PC-9 (cell line): Measurements from ENCODE around the gene ZNF583.

ENCODE experiments used
- EZH2 ChIP-seq: fragments of 200-600 bp; sonication (generic); IDR thresholded peaks from 2 replicates; pipeline ENCODE4 v1.8.0; 2017; ENCODE audit warnings: antibody characterized with exemption, low read depth
- TF ChIP-seq, protein P1 (sequence below): fragments of 200-600 bp; sonication (generic); conservative IDR thresholded peaks from 2 replicates; pipeline ENCODE4 v1.6.1; 2017; ENCODE audit warnings: mixed run types, antibody characterized with exemption, mild to moderate bottlenecking, moderate library complexity

GRCh38 chr19:56369886-56370676, 34.1 kb upstream of the ZNF583 start:
- TF ChIP-seq, protein P1, sequence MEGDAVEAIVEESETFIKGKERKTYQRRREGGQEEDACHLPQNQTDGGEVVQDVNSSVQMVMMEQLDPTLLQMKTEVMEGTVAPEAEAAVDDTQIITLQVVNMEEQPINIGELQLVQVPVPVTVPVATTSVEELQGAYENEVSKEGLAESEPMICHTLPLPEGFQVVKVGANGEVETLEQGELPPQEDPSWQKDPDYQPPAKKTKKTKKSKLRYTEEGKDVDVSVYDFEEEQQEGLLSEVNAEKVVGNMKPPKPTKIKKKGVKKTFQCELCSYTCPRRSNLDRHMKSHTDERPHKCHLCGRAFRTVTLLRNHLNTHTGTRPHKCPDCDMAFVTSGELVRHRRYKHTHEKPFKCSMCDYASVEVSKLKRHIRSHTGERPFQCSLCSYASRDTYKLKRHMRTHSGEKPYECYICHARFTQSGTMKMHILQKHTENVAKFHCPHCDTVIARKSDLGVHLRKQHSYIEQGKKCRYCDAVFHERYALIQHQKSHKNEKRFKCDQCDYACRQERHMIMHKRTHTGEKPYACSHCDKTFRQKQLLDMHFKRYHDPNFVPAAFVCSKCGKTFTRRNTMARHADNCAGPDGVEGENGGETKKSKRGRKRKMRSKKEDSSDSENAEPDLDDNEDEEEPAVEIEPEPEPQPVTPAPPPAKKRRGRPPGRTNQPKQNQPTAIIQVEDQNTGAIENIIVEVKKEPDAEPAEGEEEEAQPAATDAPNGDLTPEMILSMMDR, result no peak
- TF ChIP-seq EZH2, result no peak
